COLO668 (cell line): ENCODE measurements around the gene PPP6R1.

Experiments
- DNase-seq: peaks from one replicate; lab custom pipeline; 2025; ENCODE audit not compliant: unreplicated experiment; lab: John Stamatoyannopoulos, UW

Gene PPP6R1

GRCh38 chr19:55186080-55186479 lies 72.7 kb downstream of the PPP6R1 start:
- DNase-seq = no peak

GRCh38 chr19:55181740-55182139 lies 77.1 kb downstream of the PPP6R1 start:
- DNase-seq = no peak
